Keratinocyte (primary cell): ENCODE data around the gene PSMB9. TPM values are rescaled to one million over a fixed set of nuclear protein-coding genes. Genes with fewer than 3 reads are reported as not detected.

Experiments used
- DNase-seq: peaks from one replicate; pipeline ENCODE4 v3.0.0-alpha.2; 2011; ENCODE audit warnings: low read depth, missing footprints, low spot score
- FAIRE-seq: peaks from 2 replicates; lab custom pipeline; 2011; peaks lifted over from hg19 to GRCh38; lab: Jason Lieb, UNC
- H2AFZ ChIP-seq: 2 replicates; pipeline ENCODE4 v1.6.0; 2012; ENCODE audit warnings: low read length, control low read depth, inconsistent platforms; ENCODE audit not compliant: control insufficient read depth
- H3K27ac ChIP-seq: 2 replicates; pipeline ENCODE4 v1.5.1; 2011; ENCODE audit warnings: low read length; ENCODE audit not compliant: control insufficient read depth, insufficient read depth
- H3K27me3 ChIP-seq: 3 replicates; pipeline ENCODE4 v1.6.0; 2011; ENCODE audit warnings: low read length; ENCODE audit not compliant: control insufficient read depth, insufficient read depth; ENCODE audit errors: extremely low read depth
- H3K36me3 ChIP-seq, 2 experiments: 2 replicates in 1 of 2; 3 replicates in 1 of 2; pipeline ENCODE4 v1.5.1; 2011; ENCODE audit warnings: low read length in 2 of 2, mild to moderate bottlenecking in 1 of 2; ENCODE audit not compliant: control insufficient read depth in 2 of 2, insufficient read depth in 2 of 2; ENCODE audit errors: extremely low read depth in 1 of 2
- H3K4me1 ChIP-seq: 3 replicates; pipeline ENCODE4 v1.5.1; 2011; ENCODE audit warnings: low read length; ENCODE audit not compliant: control insufficient read depth, insufficient read depth; ENCODE audit errors: extremely low read depth
- H3K4me2 ChIP-seq: 3 replicates; pipeline ENCODE4 v1.6.0; 2011; ENCODE audit warnings: low read depth, low read length; ENCODE audit not compliant: control insufficient read depth, insufficient read depth; ENCODE audit errors: extremely low read depth
- H3K4me3 ChIP-seq, 3 experiments: fragments of 200-600 bp in 1 of 3; sonication (generic) in 1 of 3; 2 replicates in 2 of 3; 3 replicates in 1 of 3; pipeline ENCODE4 v1.5.1; 2011 to 2016; ENCODE audit warnings: low read length in 3 of 3, mild to moderate bottlenecking in 3 of 3, control low read depth in 2 of 3, inconsistent platforms in 1 of 3, low read depth in 1 of 3, mixed read lengths in 1 of 3, mixed run types in 1 of 3, moderate library complexity in 1 of 3; ENCODE audit not compliant: control insufficient read depth in 2 of 3, insufficient read depth in 2 of 3; ENCODE audit errors: extremely low read depth in 1 of 3
- H3K79me2 ChIP-seq: 2 replicates; pipeline ENCODE4 v1.6.0; 2012; ENCODE audit warnings: low read length; ENCODE audit not compliant: control insufficient read depth, insufficient read depth
- H3K9ac ChIP-seq: 3 replicates; pipeline ENCODE4 v1.6.0; 2011; ENCODE audit warnings: low read length; ENCODE audit not compliant: control insufficient read depth, insufficient read depth; ENCODE audit errors: extremely low read depth
- H3K9me1 ChIP-seq: 3 replicates; pipeline ENCODE4 v1.6.0; 2011; ENCODE audit warnings: low read length; ENCODE audit not compliant: control insufficient read depth, insufficient read depth; ENCODE audit errors: extremely low read depth
- H3K9me3 ChIP-seq: 2 replicates; pipeline ENCODE4 v1.5.1; 2012; ENCODE audit warnings: low read depth, low read length; ENCODE audit not compliant: control insufficient read depth
- H4K20me1 ChIP-seq: 3 replicates; pipeline ENCODE4 v1.6.0; 2011; ENCODE audit warnings: low read length; ENCODE audit not compliant: control insufficient read depth, insufficient read depth; ENCODE audit errors: extremely low read depth
- EZH2 ChIP-seq: IDR thresholded peaks from one replicate; pipeline ENCODE4 v1.6.1; 2012; ENCODE audit warnings: inconsistent platforms, mild to moderate bottlenecking, low read length, moderate library complexity
- dilution Hi-C: fragments of 300-500 bp; cut with MboI; formaldehyde crosslinking; loops from one replicate; pipeline ENCODE4 v1.7.0; 2020; ENCODE audit warnings: low sequenced_read_pairs; ENCODE audit not compliant: extremely low pct_ligation_motif_present
- polyA plus RNA-seq, 5 experiments: library from polyadenylated mRNA; depleted of rRNA in 3 of 5; stranded (reverse) in 3 of 5; stranded (forward) in 1 of 5; unstranded in 1 of 5; fragments of >200 nt; gene quantifications; 1 replicate in 1 of 5; 2 replicates in 3 of 5; 3 replicates in 1 of 5; pipeline versions ENCODE4 v1.2.1 to v1.2.3, GENCODE V29; 2011 to 2012; ENCODE audit warnings: missing spikeins in 2 of 5, low read depth in 1 of 5, low replicate concordance in 1 of 5
- TF ChIP-seq, protein P1 (sequence below), 3 experiments: IDR thresholded peaks in 1 of 3; conservative IDR thresholded peaks in 1 of 3; optimal IDR thresholded peaks in 1 of 3; 2 replicates in 2 of 3; 3 replicates in 1 of 3; pipeline versions ENCODE3 to v1.5.1; 2011; ENCODE audit warnings: low read length in 3 of 3, mild to moderate bottlenecking in 3 of 3, moderate library complexity in 2 of 3, control low read depth in 1 of 3, inconsistent platforms in 1 of 3; ENCODE audit not compliant: insufficient read depth in 2 of 3; ENCODE audit errors: extremely low read depth in 1 of 3

PSMB9 gene
- polyA plus RNA-seq, 1 donor (not counting 4 experiments of a cell fraction or from before 2014, with no cell fraction given) = 25.4 TPM

DNA sequence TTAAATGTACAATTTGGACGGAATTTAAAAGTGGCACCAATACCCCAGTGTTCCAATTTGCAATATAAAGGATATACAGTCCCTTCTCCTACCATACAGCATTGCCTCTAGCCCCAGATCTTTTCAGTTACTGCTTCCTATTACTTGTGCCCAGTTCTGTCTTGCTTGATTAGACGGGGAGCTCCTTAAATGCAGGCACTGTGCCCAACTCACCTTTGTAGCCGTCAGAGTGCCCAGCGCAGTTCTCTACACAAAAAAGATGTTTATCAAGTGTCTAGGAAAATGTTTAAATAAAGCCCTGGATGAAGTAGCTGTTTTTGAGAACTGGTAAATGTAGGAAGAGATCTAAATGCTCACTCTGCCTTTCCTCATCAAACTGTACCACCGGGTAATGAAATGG is 23.1 kb upstream of the PSMB9 start:
- Histone ChIP-seq H3K27ac (no peak overlapping the region), H3K27me3 (no peaks in the 10 kb centered on the region), H3K9me1 (no peaks in the 10 kb centered on the region), H3K4me1 (peaks cover 4% of the 10 kb centered on the region), H3K4me2 (no peak overlapping the region), H3K79me2 (peaks cover 4% of the 10 kb centered on the region), H4K20me1 (no peaks in the 10 kb centered on the region), H3K9ac (no peak overlapping the region), H3K36me3 (peaks cover 29 to 40% of the 10 kb centered on the region in 2 experiments), H2AFZ (no peak overlapping the region), H3K4me3 (no peak overlapping the region), H3K9me3 (no peaks in the 10 kb centered on the region)
- DNase-seq (no peak), FAIRE-seq (no peak)
- TF ChIP-seq, protein P1, sequence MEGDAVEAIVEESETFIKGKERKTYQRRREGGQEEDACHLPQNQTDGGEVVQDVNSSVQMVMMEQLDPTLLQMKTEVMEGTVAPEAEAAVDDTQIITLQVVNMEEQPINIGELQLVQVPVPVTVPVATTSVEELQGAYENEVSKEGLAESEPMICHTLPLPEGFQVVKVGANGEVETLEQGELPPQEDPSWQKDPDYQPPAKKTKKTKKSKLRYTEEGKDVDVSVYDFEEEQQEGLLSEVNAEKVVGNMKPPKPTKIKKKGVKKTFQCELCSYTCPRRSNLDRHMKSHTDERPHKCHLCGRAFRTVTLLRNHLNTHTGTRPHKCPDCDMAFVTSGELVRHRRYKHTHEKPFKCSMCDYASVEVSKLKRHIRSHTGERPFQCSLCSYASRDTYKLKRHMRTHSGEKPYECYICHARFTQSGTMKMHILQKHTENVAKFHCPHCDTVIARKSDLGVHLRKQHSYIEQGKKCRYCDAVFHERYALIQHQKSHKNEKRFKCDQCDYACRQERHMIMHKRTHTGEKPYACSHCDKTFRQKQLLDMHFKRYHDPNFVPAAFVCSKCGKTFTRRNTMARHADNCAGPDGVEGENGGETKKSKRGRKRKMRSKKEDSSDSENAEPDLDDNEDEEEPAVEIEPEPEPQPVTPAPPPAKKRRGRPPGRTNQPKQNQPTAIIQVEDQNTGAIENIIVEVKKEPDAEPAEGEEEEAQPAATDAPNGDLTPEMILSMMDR (optimal IDR thresholded peaks at IDR 0.05 in 1 of 3, IDR thresholded peaks at IDR 0.05 in 1 of 3, conservative IDR thresholded peaks at IDR 0.05 in 1 of 3; ENCODE audit: extremely low read depth in 1 of 3, insufficient read depth in 2 of 3, low read length in 3 of 3) = no peak
- no peak for TF ChIP-seq EZH2
- dilution Hi-C loops = no loop called here

DNA sequence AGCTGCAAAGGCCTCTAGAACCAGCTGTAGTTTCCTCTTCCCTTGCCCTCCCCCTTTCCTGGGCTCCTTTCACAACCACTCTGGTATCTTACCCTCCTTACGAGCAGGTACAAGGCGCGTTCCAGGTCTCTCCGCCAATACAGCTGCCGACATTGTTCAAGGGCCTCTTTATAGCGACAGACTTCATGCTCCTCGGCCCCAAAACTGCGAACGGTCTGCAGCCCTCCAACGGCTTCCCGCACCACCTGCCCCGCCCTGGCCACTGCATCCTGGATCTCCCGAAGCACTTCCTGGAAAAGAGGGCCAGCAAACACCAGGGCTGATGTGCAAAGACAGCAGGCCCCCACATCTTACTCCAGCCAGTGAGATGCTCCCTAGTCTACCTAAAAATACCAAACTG is 21.5 kb upstream of the PSMB9 start:
- H3K27me3 ChIP-seq = no peaks in the 10 kb centered on the region
- dilution Hi-C loops = no loop called here
- TF ChIP-seq, protein P1 (optimal IDR thresholded peaks at IDR 0.05 in 1 of 3, IDR thresholded peaks at IDR 0.05 in 1 of 3, conservative IDR thresholded peaks at IDR 0.05 in 1 of 3; ENCODE audit: extremely low read depth in 1 of 3, insufficient read depth in 2 of 3, low read length in 3 of 3) = no peak
- TF ChIP-seq EZH2 = no peak
- no peaks in the 10 kb centered on the region for H3K9me3 ChIP-seq
- H3K4me3 ChIP-seq = no peak overlapping the region
- peaks cover 16% of the 10 kb centered on the region for H3K79me2 ChIP-seq
- H3K9ac ChIP-seq = no peak overlapping the region
- H3K4me2 ChIP-seq = no peak overlapping the region
- FAIRE-seq (no peak), DNase-seq (no peak)
- no peaks in the 10 kb centered on the region for H4K20me1 ChIP-seq
- H3K9me1 ChIP-seq = no peaks in the 10 kb centered on the region
- peaks cover 27 to 40% of the 10 kb centered on the region in 2 experiments for H3K36me3 ChIP-seq
- no peak overlapping the region for H2AFZ ChIP-seq
- peaks cover 12% of the 10 kb centered on the region for H3K4me1 ChIP-seq
- H3K27ac ChIP-seq = no peak overlapping the region
